Measurements from ENCODE around the gene RNASE13.

- TF ChIP-seq CTCF (conservative IDR thresholded peaks at IDR 0.05; ENCODE audit: low read length) (no peak), EZH2phosphoT487 (IDR thresholded peaks at IDR 0.05; ENCODE audit: borderline replicate concordance, low read depth, low read length) (no peak)
Measured at GRCh38 chr14:21061347-21061668, 26.7 kb upstream of the RNASE13 start.
